Panc1 (cell line): Measurements from ENCODE around the gene PLIN1. TPM values are rescaled to one million over a fixed set of nuclear protein-coding genes. Genes with fewer than 3 reads are reported as not detected.

Experiments used
- ATAC-seq: fragments of 200-7000 bp; cut with Tn5 transposase; 2 replicates; pipeline ENCODE4 v1.9.1; 2020; ENCODE audit warnings: mild to moderate bottlenecking, moderate library complexity
- BruUV-seq: library from RNA; stranded (reverse); fragments of 400-500 nt; replicated peaks from 2 replicates; lab custom pipeline; 2021; lab: Mats Ljungman, UMichigan
- CTCF ChIA-PET: fragments of 300-600 bp; sonication (Branson Sonifier 250); formaldehyde crosslinking; loops from one replicate; lab custom pipeline; 2022; ENCODE audit warnings: antibody characterized with exemption; lab: Charles Lee
- POLR2A ChIA-PET: fragments of 300-600 bp; sonication (Branson Sonifier 250); formaldehyde crosslinking; loops from one replicate; lab custom pipeline; 2022; ENCODE audit warnings: antibody characterized with exemption; lab: Charles Lee
- DNase-seq: peaks from one replicate; pipeline ENCODE4 v3.0.0-alpha.2; 2010; ENCODE audit warnings: low read depth, low spot score
- H3K27ac ChIP-seq: 2 replicates; pipeline ENCODE4 v1.5.1; 2011; ENCODE audit warnings: mild to moderate bottlenecking, low read length, inconsistent platforms
- H3K27me3 ChIP-seq: fragments of 200-500 bp; sonication (Bioruptor generic); 2 replicates; pipeline ENCODE4 v1.6.0; 2014; ENCODE audit warnings: low read length, inconsistent platforms; ENCODE audit not compliant: control insufficient read depth, insufficient read depth
- H3K36me3 ChIP-seq: fragments of 200-500 bp; sonication (Bioruptor generic); 2 replicates; pipeline ENCODE4 v1.5.1; 2014; ENCODE audit warnings: inconsistent platforms, mild to moderate bottlenecking, low read length, moderate library complexity; ENCODE audit not compliant: control insufficient read depth, insufficient read depth
- H3K4me1 ChIP-seq: 2 replicates; pipeline ENCODE4 v1.5.1; 2011; ENCODE audit warnings: inconsistent platforms, mild to moderate bottlenecking, low read length, moderate library complexity; ENCODE audit not compliant: control insufficient read depth, insufficient read depth
- H3K4me3 ChIP-seq, 2 experiments: 2 replicates each; pipeline ENCODE4 v1.5.1; 2011 to 2012; ENCODE audit warnings: low read depth in 2 of 2, low read length in 2 of 2, mild to moderate bottlenecking in 2 of 2, inconsistent platforms in 1 of 2, moderate library complexity in 1 of 2
- H3K9me3 ChIP-seq: fragments of 200-500 bp; sonication (Bioruptor generic); 2 replicates; pipeline ENCODE4 v1.5.1; 2014; ENCODE audit warnings: low read depth, mild to moderate bottlenecking, inconsistent platforms, low read length, moderate library complexity; ENCODE audit not compliant: control insufficient read depth, insufficient read depth
- CTCF ChIP-seq: fragments of 450-650 bp; IDR thresholded peaks from 2 replicates; pipeline ENCODE4 v1.5.1; 2017; ENCODE audit warnings: mild to moderate bottlenecking
- POLR2AphosphoS5 ChIP-seq: IDR thresholded peaks from 2 replicates; pipeline ENCODE4 v1.6.1; 2012; ENCODE audit warnings: mild to moderate bottlenecking, low read depth, low read length, moderate library complexity
- REST ChIP-seq, 2 experiments: IDR thresholded peaks; 2 replicates each; pipeline ENCODE4 v1.6.1; 2011 to 2012; ENCODE audit warnings: low read depth in 2 of 2, control low read depth in 1 of 2, low read length in 1 of 2, mild to moderate bottlenecking in 1 of 2, moderate library complexity in 1 of 2; ENCODE audit not compliant: insufficient read depth in 1 of 2
- SIN3A ChIP-seq: IDR thresholded peaks from 2 replicates; pipeline ENCODE4 v1.6.1; 2012; ENCODE audit warnings: low read depth, mild to moderate bottlenecking, low read length, moderate library complexity, borderline replicate concordance; ENCODE audit not compliant: insufficient read depth
- TCF7L2 ChIP-seq: IDR thresholded peaks from 2 replicates; pipeline ENCODE4 v1.6.1; 2011; ENCODE audit warnings: mild to moderate bottlenecking, low read depth, low read length, inconsistent platforms
- in situ Hi-C: cut with HindIII; loops from 2 replicates; pipeline ENCODE4 v1.10.0; 2016; ENCODE audit warnings: low sequenced_read_pairs, low pct_unique_long_range_greater_than_20kb
- intact Hi-C: fragments of 100-400 bp; cut with micrococcal nuclease; formaldehyde crosslinking; loops from one replicate; pipeline ENCODE4 v1.10.0; 2022; ENCODE audit not compliant: unreplicated experiment
- total RNA-seq: library from RNA; stranded (reverse); gene quantifications from one replicate; pipeline ENCODE4 v1.2.1, GENCODE V29; 2021; ENCODE audit not compliant: unreplicated experiment

The PLIN1 gene
- total RNA-seq, 1 experiment from 2014 or later, result 0.44 TPM

DNA sequence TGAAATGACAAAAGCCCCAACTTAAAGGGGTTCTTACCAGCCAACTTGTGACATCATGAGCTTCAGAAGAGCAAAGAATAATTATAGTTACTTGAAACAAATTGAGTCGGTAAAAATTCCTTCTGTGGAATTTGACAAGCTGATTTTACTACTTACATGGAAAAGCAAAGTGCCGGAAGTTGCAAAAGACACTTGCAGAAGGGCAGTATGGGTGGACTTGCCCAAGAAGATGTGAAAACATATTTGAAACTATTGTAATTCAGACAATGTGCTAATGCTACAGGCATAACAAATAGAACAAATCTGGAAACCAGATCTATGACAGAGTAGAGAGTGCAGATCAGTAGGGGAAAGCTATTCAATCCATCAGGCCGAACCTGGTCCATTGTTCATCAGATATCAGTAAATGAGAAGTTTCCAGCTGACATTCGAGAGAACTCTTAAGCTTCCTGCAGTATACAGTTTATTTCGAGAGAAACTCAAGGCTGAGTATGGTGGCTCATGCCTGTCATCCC is 21.4 kb downstream of the PLIN1 start:
- H3K4me1 ChIP-seq, result no peaks in the 10 kb centered on the region
- H3K4me3 ChIP-seq, result no peak overlapping the region
- intact Hi-C loops, result no loop called here
- in situ Hi-C loops, result no loop called here
- ChIA-PET CTCF (interaction anchor here (1.1 kb wide), 1 partner anchor 11 kb away, joined by 3 read pairs; no protein-coding TSS in a partner anchor), POLR2A (interaction anchor here (0.8 kb wide), 1 partner anchor 416 kb away, joined by 6 read pairs; no protein-coding TSS in a partner anchor)
- ATAC-seq (no peak), DNase-seq (no peak)
- H3K27ac ChIP-seq, result no peak overlapping the region
- TF ChIP-seq POLR2AphosphoS5 (no peak), SIN3A (no peak), CTCF (no peak), TCF7L2 (no peak), REST (IDR thresholded peaks at IDR 0.05; ENCODE audit: insufficient read depth in 1 of 2, low read depth in 2 of 2, low read length in 1 of 2) (no peak)
- H3K9me3 ChIP-seq, result no peaks in the 10 kb centered on the region
- BruUV-seq, result no TSS peak
- H3K27me3 ChIP-seq, result no peaks in the 10 kb centered on the region; the same call in 1 of the 2 replicates
- H3K36me3 ChIP-seq, result no peaks in the 10 kb centered on the region

GRCh38 chr15:89656116-89656815 is 22.9 kb downstream of the PLIN1 start:
- BruUV-seq, result no TSS peak
- CTCF ChIA-PET, result interaction anchor here (0.6 kb wide), 1 partner anchor 375 kb away, joined by 3 read pairs; no protein-coding TSS in a partner anchor
- Histone ChIP-seq H3K27me3 (no peaks in the 10 kb centered on the region; the same call in 1 of the 2 replicates), H3K4me3 (no peak overlapping the region), H3K36me3 (no peaks in the 10 kb centered on the region), H3K4me1 (no peaks in the 10 kb centered on the region), H3K27ac (no peak overlapping the region), H3K9me3 (no peaks in the 10 kb centered on the region)
- ATAC-seq (no peak), DNase-seq (no peak)
- POLR2A ChIA-PET, result no interaction called here
- no peak for TF ChIP-seq TCF7L2
- TF ChIP-seq CTCF, result no peak
- no peak for TF ChIP-seq REST (IDR thresholded peaks at IDR 0.05; ENCODE audit: insufficient read depth in 1 of 2, low read depth in 2 of 2, low read length in 1 of 2)
- TF ChIP-seq SIN3A, result no peak
- TF ChIP-seq POLR2AphosphoS5, result no peak
- intact Hi-C loops, result no loop called here
- in situ Hi-C loops, result no loop called here
